HL-60 (cell line): ENCODE measurements around the gene GDPD4.

Source experiments
- DNase-seq, 2 experiments: peaks; one replicate each; pipeline ENCODE4 v3.0.0-alpha.2; 2010 to 2020; ENCODE audit warnings: low read depth in 1 of 2, low spot score in 1 of 2
- H3K27ac ChIP-seq: fragments of 250-450 bp; sonication (Bioruptor Pico); replicated peaks from 2 replicates; pipeline ENCODE4 v1.5.1; 2020; ENCODE audit warnings: mild to moderate bottlenecking, moderate library complexity
- H3K27me3 ChIP-seq: fragments of 250-450 bp; sonication (Bioruptor Pico); 2 replicates; pipeline ENCODE4 v1.5.1; 2021; ENCODE audit warnings: mild to moderate bottlenecking, moderate library complexity; ENCODE audit not compliant: insufficient read depth, poor library complexity, severe bottlenecking
- H3K4me3 ChIP-seq: replicated peaks from 2 replicates; pipeline ENCODE4 v1.5.1; 2011; ENCODE audit warnings: mild to moderate bottlenecking, control low read depth, low read length; ENCODE audit not compliant: insufficient read depth
- CTCF ChIP-seq: IDR thresholded peaks from one replicate; pipeline ENCODE4 v1.5.1; 2011; ENCODE audit warnings: low read length, control low read depth, inconsistent platforms; ENCODE audit not compliant: insufficient read depth
- GABPA ChIP-seq: IDR thresholded peaks from 2 replicates; pipeline ENCODE4 v1.6.1; 2012; ENCODE audit warnings: low read depth
- POLR2AphosphoS5 ChIP-seq: IDR thresholded peaks from 2 replicates; pipeline ENCODE4 v1.6.1; 2012; ENCODE audit warnings: low read depth
- REST ChIP-seq: IDR thresholded peaks from 2 replicates; pipeline ENCODE4 v1.6.1; 2012; ENCODE audit warnings: low read depth; ENCODE audit not compliant: insufficient replicate concordance
- SPI1 ChIP-seq: IDR thresholded peaks from 2 replicates; pipeline ENCODE4 v1.6.1; 2012; ENCODE audit warnings: low read depth, mild to moderate bottlenecking, borderline replicate concordance

GDPD4 gene

GRCh38 chr11:77249427-77249826 is 52.1 kb downstream of the GDPD4 start:
- Histone ChIP-seq H3K4me3 (no peak overlapping the region), H3K27me3 (no peaks in the 10 kb centered on the region), H3K27ac (no peak overlapping the region)
- TF ChIP-seq POLR2AphosphoS5 (no peak), GABPA (no peak), CTCF (no peak), SPI1 (no peak), REST (no peak)
- no peak for DNase-seq

- TF ChIP-seq CTCF (no peak), REST (no peak), SPI1 (no peak), POLR2AphosphoS5 (no peak), GABPA (no peak)
- Histone ChIP-seq H3K27me3 (no peaks in the 10 kb centered on the region), H3K4me3 (no peak overlapping the region), H3K27ac (no peak overlapping the region)
- no peak for DNase-seq
Observed at GRCh38 chr11:77244277-77245027, 57.0 kb downstream of the GDPD4 start.

GRCh38 chr11:77236901-77237300 is 64.6 kb downstream of the GDPD4 start:
- no peaks in the 10 kb centered on the region for H3K27me3 ChIP-seq
- no peak overlapping the region for H3K27ac ChIP-seq
- no peak overlapping the region for H3K4me3 ChIP-seq
- TF ChIP-seq CTCF (no peak), GABPA (no peak)
- no peak for DNase-seq

- Histone ChIP-seq H3K27ac (no peak overlapping the region), H3K27me3 (no peaks in the 10 kb centered on the region), H3K4me3 (no peak overlapping the region)
- no peak for DNase-seq
- TF ChIP-seq SPI1 (no peak), GABPA (no peak), POLR2AphosphoS5 (no peak), CTCF (no peak), REST (no peak)
Observed at GRCh38 chr11:77233011-77233410, 68.5 kb downstream of the GDPD4 start.
